K562 (cell line): ENCODE measurements around the gene GLRX2. TPM values are rescaled to one million over a fixed set of nuclear protein-coding genes. Genes with fewer than 3 reads are reported as not detected.

Experiments used
- ARID3B ChIP-seq: fragments of 250-450 bp; sonication (Bioruptor Pico); IDR thresholded peaks from 2 replicates; pipeline ENCODE4 v1.4.0; 2020; ENCODE audit warnings: borderline replicate concordance
- ATF7 ChIP-seq: fragments of 450-650 bp; IDR thresholded peaks from 2 replicates; pipeline ENCODE4 v1.7.1; 2014; ENCODE audit warnings: mild to moderate bottlenecking, moderate library complexity
- CBX1 ChIP-seq: sonication (generic); IDR thresholded peaks from 2 replicates; pipeline ENCODE4 v1.6.1; 2016; ENCODE audit warnings: antibody characterized with exemption, low read depth, mild to moderate bottlenecking
- CEBPG ChIP-seq, 3 experiments: fragments of 200-800 bp in 1 of 3; sonication (Bioruptor generic) in 1 of 3; sonication (generic) in 1 of 3; formaldehyde crosslinking in 1 of 3; IDR thresholded peaks in 2 of 3; conservative IDR thresholded peaks in 1 of 3; 2 replicates each; pipeline versions ENCODE4 v1.6.1 to v1.8.0; 2016 to 2022; ENCODE audit warnings: missing compliant biosample characterization in 2 of 3, missing genetic modification characterization in 2 of 3, mild to moderate bottlenecking in 1 of 3, missing genetic modification reagents in 1 of 3
- ETV6 ChIP-seq, 3 experiments: fragments of 150-350 bp in 1 of 3; sonication (generic) in 1 of 3; formaldehyde crosslinking in 1 of 3; IDR thresholded peaks; 2 replicates each; pipeline versions ENCODE4 v1.6.1 to v1.8.0; 2014 to 2022; ENCODE audit warnings: borderline replicate concordance in 2 of 3, low read depth in 2 of 3, antibody characterized with exemption in 1 of 3, low read length in 1 of 3, mild to moderate bottlenecking in 1 of 3, missing genetic modification reagents in 1 of 3
- HDAC8 ChIP-seq: fragments of 450-650 bp; IDR thresholded peaks from 2 replicates; pipeline ENCODE4 v1.6.1; 2016; ENCODE audit warnings: mild to moderate bottlenecking, missing genetic modification characterization, moderate library complexity, missing compliant biosample characterization
- HSF4 ChIP-seq: fragments of 250-450 bp; sonication (Bioruptor Pico); IDR thresholded peaks from 2 replicates; pipeline ENCODE4 v2.1.2; 2022; ENCODE audit warnings: mild to moderate bottlenecking, moderate library complexity, borderline replicate concordance
- KDM1A ChIP-seq, 2 experiments: fragments of 450-650 bp; IDR thresholded peaks; 2 replicates each; pipeline ENCODE4 v1.6.1; 2016; ENCODE audit warnings: mild to moderate bottlenecking in 2 of 2
- MAFK ChIP-seq: IDR thresholded peaks from 2 replicates; pipeline ENCODE4 v1.6.1; 2011; ENCODE audit warnings: low read length, improper control_type of control experiment
- MYNN ChIP-seq, 2 experiments: sonication (generic); formaldehyde crosslinking in 1 of 2; IDR thresholded peaks; 2 replicates each; pipeline versions ENCODE4 v1.5.0 to v1.6.1; 2016 to 2020; ENCODE audit warnings: antibody characterized with exemption in 1 of 2, missing genetic modification reagents in 1 of 2
- RREB1 ChIP-seq: fragments of 250-450 bp; sonication (Bioruptor Pico); IDR thresholded peaks from 2 replicates; pipeline ENCODE4 v1.4.0; 2020
- SRF ChIP-seq, 2 experiments: fragments of 250-450, 450-650 bp in 1 of 2; sonication (Bioruptor Pico) in 1 of 2; sonication (generic) in 1 of 2; formaldehyde crosslinking; IDR thresholded peaks; 2 replicates each; pipeline versions ENCODE4 v1.5.0 to v1.5.1; 2020 to 2022; ENCODE audit warnings: mild to moderate bottlenecking in 1 of 2, missing genetic modification reagents in 1 of 2
- TRIM24 ChIP-seq, 2 experiments: fragments of 450-650 bp; IDR thresholded peaks; 2 replicates each; pipeline ENCODE4 v1.6.1; 2016
- YBX1 ChIP-seq: fragments of 450-650 bp; IDR thresholded peaks from 2 replicates; pipeline ENCODE4 v1.7.1; 2016; ENCODE audit warnings: mild to moderate bottlenecking
- ZKSCAN1 ChIP-seq: fragments of 150-350 bp; IDR thresholded peaks from 2 replicates; pipeline ENCODE4 v1.6.1; 2016; ENCODE audit warnings: low read depth, low read length
- ZNF766 ChIP-seq: fragments of 200-800 bp; sonication (Bioruptor generic); conservative IDR thresholded peaks from 2 replicates; pipeline ENCODE4 v1.6.1; 2016; ENCODE audit warnings: missing genetic modification characterization, missing compliant biosample characterization
- ZSCAN32 ChIP-seq: fragments of 450-650 bp; formaldehyde crosslinking; IDR thresholded peaks from 2 replicates; pipeline ENCODE4 v1.4.0; 2020; ENCODE audit warnings: mild to moderate bottlenecking, moderate library complexity
- polyA plus RNA-seq, 8 experiments: library from polyadenylated mRNA; depleted of rRNA in 4 of 8; stranded (reverse) in 5 of 8; unstranded in 3 of 8; fragments of >200 nt; fragmentation: Nextera tagmentation in 2 of 8; fragmentation: Illumina TruSeq in 1 of 8; extraction: Ambion mirVana in 2 of 8; extraction: Trizol in 1 of 8; gene quantifications; 2 replicates each; pipeline versions ENCODE4 v1.2.1 to v1.2.3, GENCODE V29; 2011 to 2014; ENCODE audit warnings: inconsistent platforms in 1 of 8, missing spikeins in 1 of 8
- total RNA-seq, 7 experiments: library from RNA; depleted of rRNA in 6 of 7; stranded (reverse); fragments of >200 nt in 6 of 7; fragmentation: Illumina TruSeq in 2 of 7; extraction: Trizol in 2 of 7; gene quantifications; 2 replicates each; pipeline versions ENCODE4 v1.2.1 to v1.2.3, GENCODE V29; 2011 to 2021; ENCODE audit warnings: low replicate concordance in 1 of 7
- TF ChIP-seq, protein P1 (sequence below): fragments of 250-450 bp; sonication (Bioruptor Pico); IDR thresholded peaks from 2 replicates; pipeline ENCODE4 v1.8.0; 2022; ENCODE audit warnings: moderate library complexity, mild to moderate bottlenecking, inconsistent platforms
- TF ChIP-seq, protein P2 (sequence below): fragments of 450-650 bp; IDR thresholded peaks from 2 replicates; pipeline ENCODE4 v1.6.1; 2016

The GLRX2 gene
- total and polyA plus RNA-seq, 9 of the 15 experiments (the other 6 are each of a cell fraction or from before 2014, with no cell fraction given), result 13.3 to 82.6 (median 55.1) TPM

- TF ChIP-seq HDAC8 (tag), result peak; percentile 75
- TF ChIP-seq RREB1 (CRISPR knock-in tag), result no peak
- TF ChIP-seq YBX1, result no peak
- TF ChIP-seq ZNF766 (CRISPR knock-in tag), result 0 out of 2 replicates have a peak, but pooled peaks have one; percentile 29
- TF ChIP-seq, protein P1, sequence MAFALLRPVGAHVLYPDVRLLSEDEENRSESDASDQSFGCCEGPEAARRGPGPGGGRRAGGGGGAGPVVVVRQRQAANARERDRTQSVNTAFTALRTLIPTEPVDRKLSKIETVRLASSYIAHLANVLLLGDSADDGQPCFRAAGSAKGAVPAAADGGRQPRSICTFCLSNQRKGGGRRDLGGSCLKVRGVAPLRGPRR (CRISPR knock-in tag), result peak; percentile 59; the same call in 1 of the 2 replicates
- 0 out of 2 replicates have a peak, but pooled peaks have one; percentile 18 for TF ChIP-seq MAFK
- TF ChIP-seq ZSCAN32 (CRISPR knock-in tag), result peak; percentile 96
- TF ChIP-seq ETV6 (IDR thresholded peaks at IDR 0.05; ENCODE audit: borderline replicate concordance in 1 of 2, low read depth in 2 of 2, low read length in 1 of 2), result no peak
- no peak for TF ChIP-seq ETV6 (CRISPR knock-in tag; IDR thresholded peaks at IDR 0.05; ENCODE audit: borderline replicate concordance)
- TF ChIP-seq SRF (CRISPR knock-in tag; IDR thresholded peaks at IDR 0.05), result no peak
- TF ChIP-seq ZKSCAN1, result no peak
- TF ChIP-seq, protein P2, sequence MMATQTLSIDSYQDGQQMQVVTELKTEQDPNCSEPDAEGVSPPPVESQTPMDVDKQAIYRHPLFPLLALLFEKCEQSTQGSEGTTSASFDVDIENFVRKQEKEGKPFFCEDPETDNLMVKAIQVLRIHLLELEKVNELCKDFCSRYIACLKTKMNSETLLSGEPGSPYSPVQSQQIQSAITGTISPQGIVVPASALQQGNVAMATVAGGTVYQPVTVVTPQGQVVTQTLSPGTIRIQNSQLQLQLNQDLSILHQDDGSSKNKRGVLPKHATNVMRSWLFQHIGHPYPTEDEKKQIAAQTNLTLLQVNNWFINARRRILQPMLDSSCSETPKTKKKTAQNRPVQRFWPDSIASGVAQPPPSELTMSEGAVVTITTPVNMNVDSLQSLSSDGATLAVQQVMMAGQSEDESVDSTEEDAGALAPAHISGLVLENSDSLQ, result peak; percentile 31; the same call in 1 of the 2 replicates
- peak; percentile 96 for TF ChIP-seq ATF7
- TF ChIP-seq CBX1, result no peak
- 0 out of 2 replicates have a peak, but pooled peaks have one; percentile 26 for TF ChIP-seq MYNN (IDR thresholded peaks at IDR 0.05)
- TF ChIP-seq MYNN (CRISPR knock-in tag; IDR thresholded peaks at IDR 0.05), result no peak
- TF ChIP-seq CEBPG (CRISPR knock-in tag; IDR thresholded peaks at IDR 0.05), result peak; percentile 99
- TF ChIP-seq CEBPG (tag; conservative IDR thresholded peaks at IDR 0.05 in 1 of 2, IDR thresholded peaks at IDR 0.05 in 1 of 2), result peak; percentile 99 to 100
- TF ChIP-seq TRIM24 (IDR thresholded peaks at IDR 0.05), result peak; percentile 70 to 78
- TF ChIP-seq HSF4 (CRISPR knock-in tag), result peak; percentile 49; the same call in 1 of the 2 replicates
- TF ChIP-seq ARID3B, result no peak
- TF ChIP-seq KDM1A (IDR thresholded peaks at IDR 0.05), result peak; percentile 59 to 61; a peak in 3 of 4 replicates
These were observed 6.5 kb upstream of the GLRX2 start (continued) for GRCh38 chr1:193111641-193112090.
